ENCODE results near the gene NAALADL1.

Gene NAALADL1

DNA sequence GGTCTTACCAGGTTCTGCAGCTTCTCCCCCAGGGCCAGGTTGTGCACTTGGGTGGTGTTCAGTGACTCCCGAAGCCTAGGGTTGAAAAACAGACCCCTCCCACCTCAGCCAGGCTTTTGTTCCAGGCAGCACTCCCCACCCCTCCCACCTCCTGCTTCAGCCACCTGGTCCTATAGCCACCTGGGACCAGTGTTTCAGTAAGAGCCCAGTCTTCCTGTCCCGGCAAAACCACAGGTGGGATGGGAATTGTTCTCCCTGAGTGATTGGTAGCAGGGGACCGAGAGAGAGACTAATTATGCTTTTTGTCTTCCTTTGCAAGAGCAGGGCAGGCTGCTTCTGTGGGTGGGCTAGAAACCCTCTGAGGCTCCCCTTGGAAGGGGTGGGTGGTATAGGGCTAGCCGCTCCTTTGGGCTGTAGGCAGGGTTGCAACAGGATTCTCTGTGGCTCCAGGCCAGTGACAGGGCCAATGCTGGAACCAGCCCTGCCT, 8.5 kb upstream of the NAALADL1 start:
- no peak for DNase-seq (ENCODE audit: low spot score)
- TF ChIP-seq, protein P1, sequence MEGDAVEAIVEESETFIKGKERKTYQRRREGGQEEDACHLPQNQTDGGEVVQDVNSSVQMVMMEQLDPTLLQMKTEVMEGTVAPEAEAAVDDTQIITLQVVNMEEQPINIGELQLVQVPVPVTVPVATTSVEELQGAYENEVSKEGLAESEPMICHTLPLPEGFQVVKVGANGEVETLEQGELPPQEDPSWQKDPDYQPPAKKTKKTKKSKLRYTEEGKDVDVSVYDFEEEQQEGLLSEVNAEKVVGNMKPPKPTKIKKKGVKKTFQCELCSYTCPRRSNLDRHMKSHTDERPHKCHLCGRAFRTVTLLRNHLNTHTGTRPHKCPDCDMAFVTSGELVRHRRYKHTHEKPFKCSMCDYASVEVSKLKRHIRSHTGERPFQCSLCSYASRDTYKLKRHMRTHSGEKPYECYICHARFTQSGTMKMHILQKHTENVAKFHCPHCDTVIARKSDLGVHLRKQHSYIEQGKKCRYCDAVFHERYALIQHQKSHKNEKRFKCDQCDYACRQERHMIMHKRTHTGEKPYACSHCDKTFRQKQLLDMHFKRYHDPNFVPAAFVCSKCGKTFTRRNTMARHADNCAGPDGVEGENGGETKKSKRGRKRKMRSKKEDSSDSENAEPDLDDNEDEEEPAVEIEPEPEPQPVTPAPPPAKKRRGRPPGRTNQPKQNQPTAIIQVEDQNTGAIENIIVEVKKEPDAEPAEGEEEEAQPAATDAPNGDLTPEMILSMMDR (IDR thresholded peaks at IDR 0.05; ENCODE audit: extremely low read depth, missing control alignments) = no peak

DNA sequence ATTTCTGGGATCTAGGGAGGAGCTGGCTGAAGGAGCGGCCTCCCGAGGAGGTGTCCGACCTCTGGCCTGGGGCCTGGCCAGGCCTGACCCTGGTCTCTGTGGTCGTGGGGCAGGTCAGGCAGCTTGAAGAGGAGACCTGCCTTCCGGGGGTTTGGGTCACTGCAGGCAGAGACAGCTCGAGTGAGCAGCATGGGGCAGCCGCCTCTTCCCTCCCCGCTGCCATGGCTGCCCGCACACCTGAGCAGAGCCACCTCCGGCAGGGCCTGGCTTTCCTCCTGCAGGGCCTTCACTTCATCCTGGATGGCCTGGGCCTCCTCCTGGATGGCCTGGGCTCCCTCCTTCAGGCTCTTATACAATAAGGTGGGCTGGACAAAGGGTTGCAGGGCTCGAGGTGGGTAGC, 8.0 kb upstream of the NAALADL1 start:
- TF ChIP-seq, protein P1 (IDR thresholded peaks at IDR 0.05; ENCODE audit: extremely low read depth, missing control alignments) = no peak

GRCh38 chr11:65065851-65066250, 7.5 kb upstream of the NAALADL1 start:
- TF ChIP-seq, protein P1 (IDR thresholded peaks at IDR 0.05; ENCODE audit: extremely low read depth, missing control alignments) = no peak

More for the DNA sequence above, 8.0 kb upstream of the NAALADL1 start:
- no peak for DNase-seq (ENCODE audit: low spot score)

DNA sequence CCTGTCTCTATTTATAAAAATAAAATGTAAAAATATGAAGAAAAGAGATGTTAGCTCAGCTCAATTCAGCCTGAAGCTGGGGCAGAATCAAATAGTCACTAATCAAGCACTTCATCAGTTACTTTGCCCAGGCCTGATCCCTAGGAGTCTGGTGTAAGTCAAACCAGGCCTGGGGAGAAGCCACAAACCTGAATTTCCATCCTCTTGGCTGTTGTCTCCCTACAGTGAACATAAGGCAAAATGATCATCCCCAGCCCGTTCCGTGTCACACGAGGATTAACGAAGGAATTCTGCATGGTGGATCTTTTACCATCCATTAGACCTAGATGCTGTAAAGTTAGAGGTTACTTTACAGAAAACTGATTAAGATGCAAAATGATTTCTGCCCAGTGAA, 6.5 kb upstream of the NAALADL1 start:
- DNase-seq (ENCODE audit: low spot score) = no peak
- TF ChIP-seq, protein P1 (IDR thresholded peaks at IDR 0.05; ENCODE audit: extremely low read depth, missing control alignments) = no peak

More at GRCh38 chr11:65065851-65066250, 7.5 kb upstream of the NAALADL1 start:
- no peak for DNase-seq (ENCODE audit: low spot score)

- DNase-seq (ENCODE audit: low spot score) = no peak
- TF ChIP-seq, protein P1 (IDR thresholded peaks at IDR 0.05; ENCODE audit: extremely low read depth, missing control alignments) = no peak
Observed at GRCh38 chr11:65063532-65063931, 5.2 kb upstream of the NAALADL1 start.

DNA sequence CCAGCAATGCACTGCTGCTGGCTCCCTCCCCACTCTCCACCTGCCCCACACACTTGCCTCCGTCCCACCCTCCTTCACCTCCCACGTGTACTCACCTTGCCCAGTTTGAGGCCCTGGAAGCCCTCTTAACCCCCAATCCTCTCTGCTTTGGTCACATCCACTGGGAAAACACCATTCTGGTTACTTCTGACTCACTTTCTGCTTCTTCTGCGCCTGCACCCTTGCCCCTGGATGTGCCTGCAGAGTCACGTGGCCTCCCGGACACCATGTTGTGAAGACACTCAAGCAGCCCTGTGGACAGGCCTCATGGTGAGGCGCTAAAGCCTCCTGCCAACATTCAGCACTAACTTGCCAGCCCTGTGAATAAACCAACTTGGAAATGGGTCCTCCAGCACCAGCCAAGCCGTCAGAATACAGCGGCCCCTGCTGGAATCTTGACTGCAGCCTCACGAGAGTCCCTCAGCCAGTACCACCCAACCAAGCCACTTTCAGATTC, 2.6 kb upstream of the NAALADL1 start:
- DNase-seq (ENCODE audit: low spot score) = no peak
- TF ChIP-seq, protein P1 (IDR thresholded peaks at IDR 0.05; ENCODE audit: extremely low read depth, missing control alignments) = no peak

DNA sequence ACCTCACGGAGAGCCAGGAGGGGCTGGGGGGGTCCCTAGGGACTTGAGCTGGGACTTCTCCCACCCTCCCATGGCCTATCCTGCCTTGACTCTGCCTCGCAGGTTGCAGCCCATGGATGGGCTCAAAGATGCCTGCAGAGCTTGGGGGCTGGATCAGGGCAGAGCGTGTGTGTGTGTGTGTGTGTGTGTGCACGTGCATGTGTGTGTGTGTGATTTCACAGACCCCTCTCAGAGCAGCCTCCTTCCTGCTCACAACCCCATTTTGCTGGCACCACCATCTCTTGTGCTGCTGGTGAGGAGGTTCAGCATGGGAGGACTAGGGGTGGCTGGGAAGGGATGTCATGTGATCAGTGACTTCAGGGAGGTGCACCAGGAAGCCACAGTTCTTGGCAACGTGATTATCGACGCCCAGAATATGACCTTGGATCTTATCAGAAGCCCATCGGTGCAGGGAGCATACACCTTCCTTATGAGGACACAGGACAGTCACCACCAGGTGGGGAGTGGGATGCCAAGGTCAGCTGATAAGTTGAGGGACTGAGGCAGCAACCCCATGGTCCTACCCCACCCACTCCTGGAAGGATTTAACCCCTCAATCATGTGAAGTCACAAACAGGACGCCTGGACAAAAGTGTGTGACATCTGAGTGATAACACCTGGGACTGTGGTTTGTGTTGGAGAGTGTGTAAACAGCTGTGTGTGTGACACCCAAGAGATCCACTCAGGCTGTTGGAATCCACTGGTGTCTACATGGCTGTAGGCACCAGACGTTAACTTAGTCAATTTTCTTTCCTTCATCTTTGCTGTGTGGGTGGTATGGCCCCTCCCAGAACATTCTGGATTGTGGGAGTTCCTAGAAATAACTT, 1.8 kb upstream of the NAALADL1 start:
- DNase-seq (ENCODE audit: low spot score) = no peak
- TF ChIP-seq, protein P1 (IDR thresholded peaks at IDR 0.05; ENCODE audit: extremely low read depth, missing control alignments) = no peak

Measured in GM20000 (cell line).